IMR-90 (cell line): ENCODE data around the gene ZNF532.

Experiments used
- BHLHE40 ChIP-seq: fragments of 150-350 bp; IDR thresholded peaks from 2 replicates; pipeline ENCODE4 v1.6.1; 2016; ENCODE audit warnings: mild to moderate bottlenecking, low read depth, low read length
- CEBPB ChIP-seq: IDR thresholded peaks from 2 replicates; pipeline ENCODE4 v1.6.1; 2012; ENCODE audit warnings: low read depth, low read length, improper control_type of control experiment
- MXI1 ChIP-seq: IDR thresholded peaks from 2 replicates; pipeline ENCODE4 v1.6.1; 2012; ENCODE audit warnings: low read depth, mild to moderate bottlenecking, low read length, moderate library complexity, borderline replicate concordance
- NFE2L2 ChIP-seq: fragments of 150-350 bp; IDR thresholded peaks from 2 replicates; pipeline ENCODE4 v1.6.1; 2016; ENCODE audit warnings: low read depth, mild to moderate bottlenecking, low read length
- POLR2A ChIP-seq: IDR thresholded peaks from 2 replicates; pipeline ENCODE4 v1.6.1; 2012; ENCODE audit warnings: mild to moderate bottlenecking, low read depth, low read length
- RAD21 ChIP-seq: IDR thresholded peaks from 2 replicates; pipeline ENCODE4 v1.6.1; 2012; ENCODE audit warnings: low read length, improper control_type of control experiment
- RFX5 ChIP-seq: IDR thresholded peaks from 2 replicates; pipeline ENCODE4 v1.8.0; 2012; ENCODE audit warnings: low read depth, mild to moderate bottlenecking, low read length, moderate library complexity
- SMC3 ChIP-seq: fragments of 150-350 bp; IDR thresholded peaks from 2 replicates; pipeline ENCODE4 v1.6.1; 2016; ENCODE audit warnings: low read depth, mild to moderate bottlenecking, antibody characterized with exemption, low read length, moderate library complexity
- TF ChIP-seq, protein P1 (sequence below): conservative IDR thresholded peaks from 2 replicates; pipeline ENCODE4 v1.5.1; 2012; ENCODE audit warnings: mild to moderate bottlenecking, low read depth, low read length, improper control_type of control experiment
- TF ChIP-seq, protein P2 (sequence below): fragments of 150-350 bp; IDR thresholded peaks from 2 replicates; pipeline ENCODE4 v1.6.1; 2016; ENCODE audit warnings: low read depth, mild to moderate bottlenecking, low read length, moderate library complexity, borderline replicate concordance
- TF ChIP-seq, protein P3 (sequence below): fragments of 150-350 bp; IDR thresholded peaks from 2 replicates; pipeline ENCODE4 v1.6.1; 2017; ENCODE audit warnings: mild to moderate bottlenecking, antibody characterized with exemption, low read length, low read depth

DNA sequence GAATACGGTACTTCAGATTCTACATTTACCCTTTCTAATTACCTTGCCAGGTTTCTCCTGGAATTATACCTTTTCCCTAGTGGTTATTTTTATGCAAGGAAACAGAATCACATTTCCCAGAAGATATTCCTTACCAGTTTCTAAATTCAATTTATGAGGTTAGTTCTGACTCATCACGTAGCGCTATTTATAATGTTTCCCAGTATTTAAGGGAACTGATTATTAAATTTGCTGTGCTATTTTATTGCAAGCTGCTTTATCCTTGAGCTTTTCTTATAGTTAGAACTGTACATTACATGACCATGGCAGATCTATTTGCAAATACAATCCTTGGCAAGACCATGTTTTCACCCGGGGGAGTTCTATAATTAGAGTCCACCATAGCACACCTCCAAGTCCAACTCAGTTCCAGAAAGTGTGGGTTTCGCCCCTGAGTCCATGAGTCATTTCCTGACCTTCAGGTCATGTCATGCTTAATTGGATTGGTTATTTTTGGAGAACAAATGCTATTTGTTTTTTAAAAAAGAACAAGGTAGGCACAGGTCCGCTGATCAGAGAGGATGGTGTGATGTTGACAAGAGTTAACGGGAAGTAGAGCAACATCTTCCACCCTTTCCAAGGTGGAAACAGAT, 126.6 kb downstream of the ZNF532 start:
- TF ChIP-seq, protein P1, sequence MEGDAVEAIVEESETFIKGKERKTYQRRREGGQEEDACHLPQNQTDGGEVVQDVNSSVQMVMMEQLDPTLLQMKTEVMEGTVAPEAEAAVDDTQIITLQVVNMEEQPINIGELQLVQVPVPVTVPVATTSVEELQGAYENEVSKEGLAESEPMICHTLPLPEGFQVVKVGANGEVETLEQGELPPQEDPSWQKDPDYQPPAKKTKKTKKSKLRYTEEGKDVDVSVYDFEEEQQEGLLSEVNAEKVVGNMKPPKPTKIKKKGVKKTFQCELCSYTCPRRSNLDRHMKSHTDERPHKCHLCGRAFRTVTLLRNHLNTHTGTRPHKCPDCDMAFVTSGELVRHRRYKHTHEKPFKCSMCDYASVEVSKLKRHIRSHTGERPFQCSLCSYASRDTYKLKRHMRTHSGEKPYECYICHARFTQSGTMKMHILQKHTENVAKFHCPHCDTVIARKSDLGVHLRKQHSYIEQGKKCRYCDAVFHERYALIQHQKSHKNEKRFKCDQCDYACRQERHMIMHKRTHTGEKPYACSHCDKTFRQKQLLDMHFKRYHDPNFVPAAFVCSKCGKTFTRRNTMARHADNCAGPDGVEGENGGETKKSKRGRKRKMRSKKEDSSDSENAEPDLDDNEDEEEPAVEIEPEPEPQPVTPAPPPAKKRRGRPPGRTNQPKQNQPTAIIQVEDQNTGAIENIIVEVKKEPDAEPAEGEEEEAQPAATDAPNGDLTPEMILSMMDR, result no peak
- TF ChIP-seq, protein P2, sequence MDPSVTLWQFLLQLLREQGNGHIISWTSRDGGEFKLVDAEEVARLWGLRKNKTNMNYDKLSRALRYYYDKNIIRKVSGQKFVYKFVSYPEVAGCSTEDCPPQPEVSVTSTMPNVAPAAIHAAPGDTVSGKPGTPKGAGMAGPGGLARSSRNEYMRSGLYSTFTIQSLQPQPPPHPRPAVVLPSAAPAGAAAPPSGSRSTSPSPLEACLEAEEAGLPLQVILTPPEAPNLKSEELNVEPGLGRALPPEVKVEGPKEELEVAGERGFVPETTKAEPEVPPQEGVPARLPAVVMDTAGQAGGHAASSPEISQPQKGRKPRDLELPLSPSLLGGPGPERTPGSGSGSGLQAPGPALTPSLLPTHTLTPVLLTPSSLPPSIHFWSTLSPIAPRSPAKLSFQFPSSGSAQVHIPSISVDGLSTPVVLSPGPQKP, result no peak
- no peak for TF ChIP-seq SMC3
- no peak for TF ChIP-seq BHLHE40
- TF ChIP-seq RAD21, result no peak
- TF ChIP-seq POLR2A, result no peak
- no peak for TF ChIP-seq NFE2L2
- TF ChIP-seq RFX5, result no peak
- TF ChIP-seq MXI1, result no peak
- TF ChIP-seq, protein P3, sequence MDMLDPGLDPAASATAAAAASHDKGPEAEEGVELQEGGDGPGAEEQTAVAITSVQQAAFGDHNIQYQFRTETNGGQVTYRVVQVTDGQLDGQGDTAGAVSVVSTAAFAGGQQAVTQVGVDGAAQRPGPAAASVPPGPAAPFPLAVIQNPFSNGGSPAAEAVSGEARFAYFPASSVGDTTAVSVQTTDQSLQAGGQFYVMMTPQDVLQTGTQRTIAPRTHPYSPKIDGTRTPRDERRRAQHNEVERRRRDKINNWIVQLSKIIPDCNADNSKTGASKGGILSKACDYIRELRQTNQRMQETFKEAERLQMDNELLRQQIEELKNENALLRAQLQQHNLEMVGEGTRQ, result no peak
- no peak for TF ChIP-seq CEBPB
